H9 (cell line): ENCODE data around the gene ARHGAP24. TPM values are rescaled to one million over a fixed set of nuclear protein-coding genes. Genes with fewer than 3 reads are reported as not detected.

ENCODE experiments used
- DNase-seq: peaks from one replicate; pipeline ENCODE4 v3.0.0-alpha.2; 2017
- H2AFZ ChIP-seq: one replicate; pipeline ENCODE4 v1.6.1; 2013; ENCODE audit warnings: mild to moderate bottlenecking, low read length, control low read depth, moderate library complexity
- H2AK5ac ChIP-seq: 2 replicates; pipeline ENCODE4 v1.6.1; 2013; ENCODE audit warnings: low read length, control low read depth, mixed read lengths; ENCODE audit not compliant: insufficient read length
- H2BK120ac ChIP-seq: one replicate; pipeline ENCODE4 v1.6.1; 2013; ENCODE audit warnings: low read depth, mild to moderate bottlenecking, low read length, control low read depth, inconsistent platforms; ENCODE audit not compliant: poor library complexity, severe bottlenecking
- H2BK12ac ChIP-seq: 2 replicates; pipeline ENCODE4 v1.6.1; 2013; ENCODE audit warnings: low read length, control low read depth, mixed read lengths, low read depth; ENCODE audit not compliant: insufficient read length
- H2BK15ac ChIP-seq: 2 replicates; pipeline ENCODE4 v1.6.1; 2013; ENCODE audit warnings: low read depth, low read length, control low read depth
- H2BK20ac ChIP-seq: one replicate; pipeline ENCODE4 v1.6.1; 2013; ENCODE audit warnings: low read depth, mild to moderate bottlenecking, low read length, control low read depth, inconsistent platforms; ENCODE audit not compliant: poor library complexity, severe bottlenecking
- H2BK5ac ChIP-seq: 2 replicates; pipeline ENCODE4 v1.6.1; 2013; ENCODE audit warnings: low read length, control low read depth, mixed read lengths; ENCODE audit not compliant: insufficient read length
- H3K14ac ChIP-seq: 2 replicates; pipeline ENCODE4 v1.6.1; 2013; ENCODE audit warnings: low read length, control low read depth; ENCODE audit not compliant: insufficient read depth
- H3K18ac ChIP-seq: 2 replicates; pipeline ENCODE4 v1.6.1; 2013; ENCODE audit warnings: low read depth, mild to moderate bottlenecking, mixed read lengths, low read length, control low read depth; ENCODE audit not compliant: insufficient read length
- H3K23ac ChIP-seq: 2 replicates; pipeline ENCODE4 v1.6.1; 2013; ENCODE audit warnings: low read length, control low read depth, mixed read lengths, low read depth; ENCODE audit not compliant: insufficient read length
- H3K23me2 ChIP-seq: 2 replicates; pipeline ENCODE4 v1.6.1; 2013; ENCODE audit warnings: low read depth, mild to moderate bottlenecking, mixed read lengths, low read length, control low read depth; ENCODE audit not compliant: insufficient read length, poor library complexity, severe bottlenecking
- H3K27ac ChIP-seq: 2 replicates; pipeline ENCODE4 v1.5.1; 2013; ENCODE audit warnings: low read length, control low read depth, mixed read lengths, low read depth; ENCODE audit not compliant: insufficient read length
- H3K27me3 ChIP-seq: 2 replicates; pipeline ENCODE4 v1.6.1; 2013; ENCODE audit warnings: low read length, control low read depth, inconsistent platforms; ENCODE audit not compliant: insufficient read depth
- H3K4ac ChIP-seq: 2 replicates; pipeline ENCODE4 v1.6.1; 2013; ENCODE audit warnings: low read depth, mild to moderate bottlenecking, control low read depth, inconsistent platforms, low read length, moderate library complexity
- H3K4me1 ChIP-seq: 2 replicates; pipeline ENCODE4 v1.6.1; 2013; ENCODE audit warnings: low read length, control low read depth, inconsistent platforms; ENCODE audit not compliant: insufficient read depth
- H3K4me2 ChIP-seq: 2 replicates; pipeline ENCODE4 v1.6.1; 2013; ENCODE audit warnings: low read length, control low read depth, mixed read lengths; ENCODE audit not compliant: insufficient read length, insufficient read depth
- H3K56ac ChIP-seq: 2 replicates; pipeline ENCODE4 v1.6.1; 2013; ENCODE audit warnings: low read depth, mild to moderate bottlenecking, mixed read lengths, low read length, control low read depth; ENCODE audit not compliant: insufficient read length
- H3K79me1 ChIP-seq: 2 replicates; pipeline ENCODE4 v1.6.1; 2013; ENCODE audit warnings: low read depth, mild to moderate bottlenecking, moderate library complexity, low read length, control low read depth, inconsistent platforms; ENCODE audit not compliant: insufficient read depth, poor library complexity, severe bottlenecking
- H3K79me2 ChIP-seq: 2 replicates; pipeline ENCODE4 v1.6.1; 2013; ENCODE audit warnings: low read length, control low read depth, inconsistent platforms; ENCODE audit not compliant: insufficient read depth
- H3K9ac ChIP-seq: 2 replicates; pipeline ENCODE4 v1.6.1; 2013; ENCODE audit warnings: low read length, control low read depth, mixed read lengths; ENCODE audit not compliant: insufficient read length; ENCODE audit errors: extremely low read depth
- H3K9me3 ChIP-seq: one replicate; pipeline ENCODE4 v1.6.1; 2013; ENCODE audit warnings: low read depth, low read length, inconsistent platforms; ENCODE audit not compliant: control insufficient read depth
- H3T11ph ChIP-seq: one replicate; pipeline ENCODE4 v1.6.1; 2013; ENCODE audit warnings: mild to moderate bottlenecking, low read length, control low read depth, inconsistent platforms
- H4K20me1 ChIP-seq: one replicate; pipeline ENCODE4 v1.6.1; 2013; ENCODE audit not compliant: control insufficient read depth, insufficient read length, insufficient read depth
- H4K5ac ChIP-seq: 2 replicates; pipeline ENCODE4 v1.6.1; 2013; ENCODE audit warnings: low read depth, mild to moderate bottlenecking, mixed read lengths, low read length, control low read depth; ENCODE audit not compliant: insufficient read length
- H4K8ac ChIP-seq: replicated peaks from 2 replicates; pipeline ENCODE4 v1.6.1; 2013; ENCODE audit warnings: low read length, control low read depth, mixed read lengths, low read depth; ENCODE audit not compliant: insufficient read length
- H4K91ac ChIP-seq: 2 replicates; pipeline ENCODE4 v1.6.1; 2013; ENCODE audit warnings: low read depth, mild to moderate bottlenecking, moderate library complexity, mixed read lengths, low read length, control low read depth; ENCODE audit not compliant: insufficient read length
- H3K27ac Mint-ChIP-seq, 3 experiments: 2 replicates in 2 of 3; 3 replicates in 1 of 3; pipeline ENCODE4 v1.8.0; 2020 to 2021; ENCODE audit warnings: mixed read lengths in 3 of 3, mild to moderate bottlenecking in 1 of 3, moderate library complexity in 1 of 3
- H3K27me3 Mint-ChIP-seq: 2 replicates; pipeline ENCODE4 v1.8.0; 2021; ENCODE audit warnings: low read depth, mild to moderate bottlenecking, moderate library complexity, mixed read lengths
- H3K36me3 Mint-ChIP-seq, 3 experiments: 2 replicates in 2 of 3; 3 replicates in 1 of 3; pipeline ENCODE4 v1.8.0; 2020 to 2021; ENCODE audit warnings: low read depth in 3 of 3, mixed read lengths in 3 of 3; ENCODE audit not compliant: insufficient read depth in 1 of 3
- H3K4me1 Mint-ChIP-seq, 2 experiments: 2 replicates each; pipeline ENCODE4 v1.8.0; 2020; ENCODE audit warnings: mixed read lengths in 2 of 2
- H3K4me3 Mint-ChIP-seq, 2 experiments: 2 replicates in 1 of 2; 3 replicates in 1 of 2; pipeline ENCODE4 v1.8.0; 2020 to 2021; ENCODE audit warnings: mild to moderate bottlenecking in 2 of 2, mixed read lengths in 2 of 2, moderate library complexity in 1 of 2
- H3K9me3 Mint-ChIP-seq, 2 experiments: 2 replicates in 1 of 2; 3 replicates in 1 of 2; pipeline ENCODE4 v1.8.0; 2020; ENCODE audit warnings: mild to moderate bottlenecking in 2 of 2, mixed read lengths in 2 of 2, moderate library complexity in 1 of 2
- WGBS: extraction: QIAGEN DNeasy Blood & Tissue Kit; methylation state at CpG from one replicate; pipeline ENCODE4 v1.1.7; 2013; ENCODE audit warnings: missing lambda C conversion rate, low lambda C conversion rate, mixed read lengths; ENCODE audit not compliant: insufficient read length; ENCODE audit errors: extremely low coverage; 5-methylcytosine and 5-hydroxymethylcytosine counted together
- total RNA-seq: library from RNA; stranded (reverse); gene quantifications from 2 replicates; pipeline ENCODE4 v1.2.1, GENCODE V29; 2021
- TF ChIP-seq, protein P1 (sequence below): fragments of 200-600 bp; sonication (generic); conservative IDR thresholded peaks from 3 replicates; pipeline ENCODE4 v1.8.0; 2021; ENCODE audit warnings: antibody characterized with exemption, mild to moderate bottlenecking

ARHGAP24 gene
- total RNA-seq, 1 experiment from 2014 or later: 0.37 TPM

DNA sequence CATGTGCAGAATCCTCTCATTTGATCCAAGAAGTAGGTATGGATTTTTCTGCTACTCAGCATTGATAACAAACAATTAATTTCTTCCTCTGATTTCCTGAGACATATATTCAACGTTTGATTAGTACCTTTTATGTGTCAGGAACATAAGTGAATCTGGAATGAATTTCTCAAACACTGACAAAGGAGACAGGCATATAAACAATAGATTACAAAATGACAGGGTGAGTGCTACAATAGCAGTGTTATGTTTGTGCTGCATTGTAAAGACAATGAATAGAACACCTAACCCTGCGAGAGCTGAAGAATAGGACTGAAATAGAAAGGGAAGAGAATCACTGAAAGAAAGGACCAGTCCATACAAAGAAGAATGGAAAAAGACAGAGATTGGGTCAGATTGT lies 52.9 kb downstream of the ARHGAP24 start:
- H2BK20ac ChIP-seq: no peak overlapping the region
- no peak overlapping the region for H4K5ac ChIP-seq
- H3K56ac ChIP-seq: no peak overlapping the region
- H4K20me1 ChIP-seq: no peaks in the 10 kb centered on the region
- WGBS: no CpG with 5 or more reads among the region's 2 CpGs
- Mint-ChIP-seq H3K36me3 (no peaks in the 10 kb centered on the region), H3K4me1 (peaks cover 4 to 6% of the 10 kb centered on the region in 2 experiments; a peak in 1 of 4 replicates), H3K27ac (no peak overlapping the region; a peak in 1 of 7 replicates), H3K9me3 (no peaks in the 10 kb centered on the region), H3K4me3 (no peak overlapping the region), H3K27me3 (no peaks in the 10 kb centered on the region; the same call in 1 of the 2 replicates)
- no peak overlapping the region for H2BK15ac ChIP-seq
- no peaks in the 10 kb centered on the region for H3K27me3 ChIP-seq
- H4K91ac ChIP-seq: no peak overlapping the region
- no peak overlapping the region for H3K4me2 ChIP-seq
- no peak overlapping the region for H3K9ac ChIP-seq
- H3K18ac ChIP-seq: no peak overlapping the region
- H2BK5ac ChIP-seq: no peak overlapping the region
- H2AFZ ChIP-seq: no peak overlapping the region
- H3K23me2 ChIP-seq: no peaks in the 10 kb centered on the region
- TF ChIP-seq, protein P1, sequence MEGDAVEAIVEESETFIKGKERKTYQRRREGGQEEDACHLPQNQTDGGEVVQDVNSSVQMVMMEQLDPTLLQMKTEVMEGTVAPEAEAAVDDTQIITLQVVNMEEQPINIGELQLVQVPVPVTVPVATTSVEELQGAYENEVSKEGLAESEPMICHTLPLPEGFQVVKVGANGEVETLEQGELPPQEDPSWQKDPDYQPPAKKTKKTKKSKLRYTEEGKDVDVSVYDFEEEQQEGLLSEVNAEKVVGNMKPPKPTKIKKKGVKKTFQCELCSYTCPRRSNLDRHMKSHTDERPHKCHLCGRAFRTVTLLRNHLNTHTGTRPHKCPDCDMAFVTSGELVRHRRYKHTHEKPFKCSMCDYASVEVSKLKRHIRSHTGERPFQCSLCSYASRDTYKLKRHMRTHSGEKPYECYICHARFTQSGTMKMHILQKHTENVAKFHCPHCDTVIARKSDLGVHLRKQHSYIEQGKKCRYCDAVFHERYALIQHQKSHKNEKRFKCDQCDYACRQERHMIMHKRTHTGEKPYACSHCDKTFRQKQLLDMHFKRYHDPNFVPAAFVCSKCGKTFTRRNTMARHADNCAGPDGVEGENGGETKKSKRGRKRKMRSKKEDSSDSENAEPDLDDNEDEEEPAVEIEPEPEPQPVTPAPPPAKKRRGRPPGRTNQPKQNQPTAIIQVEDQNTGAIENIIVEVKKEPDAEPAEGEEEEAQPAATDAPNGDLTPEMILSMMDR: no peak
- no peak overlapping the region for H3K4ac ChIP-seq
- no peaks in the 10 kb centered on the region for H3K4me1 ChIP-seq
- H3K14ac ChIP-seq: no peak overlapping the region
- no peak overlapping the region for H3K27ac ChIP-seq
- H4K8ac ChIP-seq: no peak overlapping the region
- H2AK5ac ChIP-seq: no peak overlapping the region
- H3T11ph ChIP-seq: no peak overlapping the region
- no peak overlapping the region for H3K23ac ChIP-seq
- no peak overlapping the region for H2BK12ac ChIP-seq
- no peaks in the 10 kb centered on the region for H3K9me3 ChIP-seq
- no peaks in the 10 kb centered on the region for H3K79me2 ChIP-seq
- DNase-seq: no peak
- no peaks in the 10 kb centered on the region for H3K79me1 ChIP-seq
- no peak overlapping the region for H2BK120ac ChIP-seq
